Dermis blood vessel endothelial cell (primary cell): ENCODE data around the gene PMPCA. TPM values are rescaled to one million over a fixed set of nuclear protein-coding genes. Genes with fewer than 3 reads are reported as not detected.
"Not testable (repeated sequence)": the region's sequence is repeated elsewhere in the genome, so short reads cannot be mapped to it uniquely, and the experiment has no call there.

Source experiments
- DNase-seq: peaks from one replicate; pipeline ENCODE4 v3.0.0; 2010
- total RNA-seq: library from RNA; depleted of rRNA; stranded (reverse); fragments of >200 nt; gene quantifications from 2 replicates; pipeline ENCODE4 v1.2.3, GENCODE V29; 2014

PMPCA gene
- total RNA-seq, 1 donor from 2014 or later, result 40.2 TPM

DNA sequence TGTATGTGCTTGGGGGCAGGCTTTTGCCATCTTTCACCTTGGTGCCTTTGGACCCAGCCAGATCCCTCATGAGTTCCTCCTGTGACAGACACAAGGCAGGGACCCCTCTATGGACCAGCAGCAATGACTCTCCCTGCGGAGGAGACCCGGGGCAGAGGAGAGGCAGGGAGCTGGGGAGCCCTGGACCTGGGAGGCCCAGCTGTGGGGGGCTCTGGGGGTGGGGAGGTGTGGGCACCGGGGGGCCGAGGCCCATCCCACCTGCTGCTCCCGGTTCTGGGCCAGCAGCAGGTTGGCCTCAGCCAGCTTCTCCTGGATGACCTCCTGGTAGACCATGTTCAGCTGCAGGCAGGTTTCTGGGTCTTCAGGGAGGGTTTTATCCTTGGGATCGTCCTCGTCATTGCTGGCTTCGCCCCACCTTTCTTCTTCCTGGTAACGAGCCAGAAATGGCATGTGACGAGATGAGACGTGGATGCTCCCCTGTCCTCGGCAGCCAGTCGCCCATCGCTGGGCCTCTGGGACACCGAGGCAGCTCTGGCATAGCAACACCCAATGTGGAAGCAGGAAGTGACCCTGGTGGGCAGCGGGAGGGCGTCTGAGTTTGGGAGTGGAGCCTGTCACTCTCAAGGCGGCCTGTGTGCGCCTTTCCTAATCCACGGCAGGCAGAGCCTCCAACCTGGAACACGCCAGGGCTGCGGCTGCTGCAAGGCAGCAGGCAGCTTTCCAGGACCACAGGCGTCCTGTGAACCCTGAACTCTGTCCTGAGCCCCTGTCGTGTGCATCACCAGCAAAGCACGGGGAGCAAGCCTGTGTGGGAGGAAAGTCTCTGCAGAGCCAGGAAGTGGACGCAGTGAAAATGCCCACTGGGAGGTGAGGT lies 14.9 kb upstream of the PMPCA start:
- DNase-seq, result no peak

GRCh38 chr9:136396219-136396515 lies 14.3 kb upstream of the PMPCA start:
- DNase-seq, result no peak

DNA sequence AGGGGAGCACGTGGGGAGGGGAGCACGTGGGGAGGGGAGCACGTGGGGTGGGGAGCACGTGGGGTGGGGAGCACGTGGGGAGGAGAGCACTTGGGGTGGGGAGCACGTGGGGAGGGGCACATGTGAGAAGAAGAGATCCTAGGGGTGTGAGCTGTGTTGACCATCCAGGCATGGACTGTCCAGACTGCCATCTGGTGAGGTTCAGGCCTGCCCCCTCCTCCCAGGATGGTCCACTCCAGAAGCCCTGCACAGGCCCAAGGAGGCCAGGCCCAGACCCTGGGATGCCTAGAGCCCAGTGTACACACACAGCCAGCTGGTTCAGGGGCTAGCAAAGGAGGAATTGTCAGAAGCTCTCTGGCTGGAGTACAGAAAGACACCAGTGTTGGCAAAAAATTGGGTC lies 12.8 kb upstream of the PMPCA start:
- no peak for DNase-seq

GRCh38 chr9:136398286-136398685 lies 12.2 kb upstream of the PMPCA start:
- no peak for DNase-seq

- peak; percentile 33 for DNase-seq
Observed at GRCh38 chr9:136399176-136400037, 11.1 kb upstream of the PMPCA start.

DNA sequence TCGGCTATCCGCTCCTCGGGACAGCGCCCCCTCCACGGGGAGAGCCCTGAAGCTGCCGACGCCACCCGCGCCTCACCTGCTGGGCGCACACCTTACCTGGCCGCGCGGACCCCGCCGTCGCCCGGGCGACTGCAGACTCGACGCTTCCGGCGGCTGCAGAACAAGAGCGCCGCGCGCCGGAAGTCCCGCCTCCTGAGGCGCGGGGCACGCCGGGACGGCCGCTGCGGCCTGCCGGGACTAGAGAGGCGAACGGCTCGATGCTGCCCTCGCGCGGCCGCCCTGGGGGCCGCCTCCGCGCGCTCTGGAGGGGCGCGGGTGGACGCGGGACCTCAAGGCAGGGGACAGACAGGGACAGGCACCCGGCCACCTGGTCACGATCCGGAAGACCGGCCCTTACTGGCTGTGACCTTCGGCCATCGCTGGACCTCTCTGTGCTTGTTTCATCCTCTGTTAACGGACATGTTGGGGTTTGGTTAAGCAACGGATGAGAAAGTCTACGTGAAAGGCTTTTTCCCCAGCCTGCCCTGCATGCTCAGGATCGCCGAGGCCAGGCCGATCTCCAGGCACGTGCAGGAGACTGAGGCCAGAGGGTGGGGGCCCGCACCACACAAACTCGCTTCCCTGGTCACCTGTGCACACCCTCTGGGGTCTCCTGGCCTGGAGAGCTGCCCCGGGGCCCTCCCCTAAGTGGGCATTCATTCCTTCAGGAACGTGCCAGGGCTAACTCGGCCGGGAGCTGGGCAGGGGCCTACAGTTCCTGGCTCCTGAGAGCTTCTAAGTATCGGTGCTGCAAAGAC lies 10.2 kb upstream of the PMPCA start, which contains the start of gene SNAPC4:
SNAPC4 (minus strand) TSS at position 133 of the 797 bp plus-strand sequence. CDS start 1,742 bp downstream, outside the sequence.
- peak; percentile 91 for DNase-seq

DNA sequence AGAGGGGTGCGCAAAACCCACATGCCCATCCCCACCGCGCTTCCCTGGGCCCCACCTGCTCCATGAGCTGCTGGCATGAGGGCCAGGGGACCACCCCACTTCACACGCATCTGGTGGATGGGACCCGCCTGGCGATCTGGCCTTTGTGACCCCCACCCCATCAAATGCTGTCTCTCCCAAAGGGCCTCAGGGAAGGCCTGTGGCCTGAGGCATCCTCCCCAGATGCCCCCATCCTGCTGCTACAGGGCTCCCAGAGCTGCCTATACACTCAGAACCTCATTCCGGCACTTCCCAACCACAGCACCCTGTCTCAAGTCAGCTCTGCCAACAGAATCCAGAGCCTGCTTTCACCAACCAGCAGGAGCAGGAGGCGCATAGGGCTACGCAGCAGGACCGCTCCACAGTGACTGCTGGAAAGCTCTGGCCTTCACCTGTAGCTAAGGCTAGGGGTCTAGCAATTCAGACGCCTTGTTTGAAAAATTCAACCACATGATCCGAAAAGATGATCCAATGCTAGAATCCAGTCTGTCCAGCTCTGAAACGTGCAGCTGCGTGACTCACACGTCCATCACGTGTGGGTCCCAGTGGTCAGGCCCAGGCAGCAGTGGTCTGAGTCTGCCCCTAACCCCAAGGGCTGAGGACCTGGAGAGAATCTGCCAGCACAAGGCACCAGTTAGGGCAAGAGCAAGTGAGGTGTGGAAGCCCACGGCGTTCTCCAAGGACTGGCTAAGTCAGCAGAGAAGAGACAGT lies 9.1 kb upstream of the PMPCA start:
- DNase-seq, result no peak

- DNase-seq, result no peak
Observed at GRCh38 chr9:136402067-136402466, 8.4 kb upstream of the PMPCA start.

DNA sequence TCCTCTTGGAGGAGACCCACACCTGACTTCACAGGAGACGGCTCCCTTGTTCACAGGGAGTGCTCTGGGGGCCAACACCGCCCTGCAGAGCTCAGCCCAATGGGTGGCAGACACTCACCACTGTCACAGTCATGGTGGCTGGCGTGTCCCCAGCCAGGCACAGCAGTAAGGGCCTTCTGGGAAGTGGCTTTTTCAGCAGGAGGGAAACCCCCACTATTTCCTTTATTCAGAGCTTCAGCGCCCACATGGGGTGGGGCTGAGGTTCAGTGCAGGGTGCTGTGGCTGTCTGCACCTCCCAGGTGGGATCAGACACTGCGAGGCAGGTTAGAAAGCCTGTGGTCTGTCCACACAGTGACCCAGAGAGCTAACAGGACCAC lies 6.9 kb upstream of the PMPCA start:
- DNase-seq, result no peak

DNA sequence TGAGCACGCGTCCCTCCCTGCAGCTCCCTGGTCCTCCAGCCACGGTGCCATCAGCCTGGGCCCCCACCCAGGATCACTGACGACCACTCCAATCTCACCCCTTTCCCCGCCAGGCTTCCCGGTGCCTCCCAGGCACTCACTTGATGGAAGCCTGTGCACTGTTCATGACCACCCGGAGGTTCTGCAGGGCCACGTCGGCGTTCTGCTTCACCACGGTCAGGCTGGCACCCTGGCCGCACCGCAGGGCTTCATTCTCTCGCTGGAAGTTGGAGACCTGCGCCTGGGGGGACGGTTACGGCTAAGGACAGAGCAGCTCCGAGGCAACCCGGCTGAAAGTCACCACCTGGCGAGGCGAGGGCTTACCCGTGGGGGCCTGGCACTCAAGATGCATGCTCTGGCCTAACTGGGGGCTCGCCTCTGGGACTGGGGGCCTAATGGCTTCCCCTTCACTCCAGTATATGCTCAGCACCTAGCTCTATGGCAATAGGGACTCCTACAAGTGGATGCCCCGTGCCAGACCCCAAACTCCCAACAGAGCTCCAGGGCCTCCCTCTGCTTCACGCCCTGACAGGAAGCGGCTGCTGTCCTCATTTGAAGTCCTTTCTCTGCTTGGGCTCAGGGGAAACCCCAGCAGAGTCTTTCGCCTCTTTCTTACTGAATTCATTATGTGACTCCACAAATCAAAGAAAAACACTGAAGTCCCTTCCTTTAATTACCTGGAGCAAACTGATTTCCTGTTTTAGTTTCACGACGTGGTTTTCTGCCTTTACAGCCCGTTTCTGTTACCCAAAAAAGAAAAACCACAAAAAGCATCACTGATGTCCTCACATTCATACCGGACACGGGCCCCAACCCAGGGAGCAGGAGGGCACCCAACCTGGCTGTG lies 6.3 kb upstream of the PMPCA start:
- DNase-seq, result no peak

DNA sequence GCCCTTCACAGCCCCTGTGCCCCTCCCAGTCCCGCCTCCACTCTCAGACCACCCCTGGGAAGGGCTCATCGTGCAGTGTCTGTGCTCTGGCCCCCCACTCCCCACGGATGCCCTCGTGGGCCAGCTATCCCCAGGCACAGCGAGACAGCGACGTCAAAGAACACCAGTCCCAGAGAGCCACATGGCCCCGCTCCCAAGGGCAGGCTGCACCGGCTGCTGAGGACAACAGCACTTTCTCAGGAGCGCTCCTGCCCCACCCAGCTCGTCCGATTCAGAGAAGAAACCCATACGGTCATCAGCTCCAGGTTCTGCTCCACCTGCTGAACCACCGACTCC lies 5.7 kb upstream of the PMPCA start:
- DNase-seq, result no peak

GRCh38 chr9:136405481-136405880 lies 5.0 kb upstream of the PMPCA start:
- DNase-seq, result no peak

DNA sequence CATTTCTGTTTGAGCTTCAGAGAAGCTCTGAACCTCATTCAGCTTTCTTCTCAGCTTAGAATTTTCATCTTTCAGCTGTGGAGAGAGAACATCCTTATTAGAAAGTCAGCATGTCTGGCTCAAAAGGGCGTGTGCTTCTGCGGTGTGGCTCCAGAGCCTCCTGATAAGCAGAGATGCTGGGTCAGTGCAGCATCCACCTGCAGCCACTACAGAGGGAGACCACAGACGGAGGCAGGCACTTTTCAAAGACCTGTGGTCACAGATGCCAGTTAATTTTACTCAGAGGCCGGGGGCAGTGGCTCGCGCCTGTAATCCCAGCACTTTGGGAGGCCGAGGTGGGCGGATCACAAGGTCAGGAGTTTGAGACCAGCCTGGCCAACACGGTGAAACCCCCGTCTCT lies 4.6 kb upstream of the PMPCA start:
- not testable (repeated sequence) for DNase-seq

- not testable (repeated sequence) for DNase-seq
Observed at GRCh38 chr9:136407061-136407460, 3.4 kb upstream of the PMPCA start.

DNA sequence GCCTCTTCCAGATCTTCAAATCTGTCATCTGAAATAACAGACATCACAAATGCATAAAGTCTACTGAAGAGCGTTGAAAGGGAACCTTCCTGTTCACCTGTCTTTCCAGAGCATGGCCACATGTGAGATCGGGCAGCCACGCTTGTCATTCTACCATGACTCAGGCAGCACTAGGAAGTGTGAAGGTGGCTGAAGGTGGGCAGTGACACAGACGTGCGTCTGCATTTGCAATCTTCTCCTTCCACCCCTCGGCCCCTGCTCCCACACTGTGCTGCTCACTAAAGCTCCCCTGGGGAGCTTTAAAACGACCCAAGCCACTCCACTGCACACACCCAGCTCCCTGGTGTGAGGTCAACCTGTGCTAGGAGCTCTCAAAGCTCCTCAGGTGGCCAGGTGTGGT lies 2.5 kb upstream of the PMPCA start:
- DNase-seq, result no peak

- peak; percentile 54 for DNase-seq
Observed at GRCh38 chr9:136409557-136410455, 652 bp upstream of the PMPCA start.

GRCh38 chr9:136411378-136411777 lies 920 bp downstream of the PMPCA start:
- no peak for DNase-seq

DNA sequence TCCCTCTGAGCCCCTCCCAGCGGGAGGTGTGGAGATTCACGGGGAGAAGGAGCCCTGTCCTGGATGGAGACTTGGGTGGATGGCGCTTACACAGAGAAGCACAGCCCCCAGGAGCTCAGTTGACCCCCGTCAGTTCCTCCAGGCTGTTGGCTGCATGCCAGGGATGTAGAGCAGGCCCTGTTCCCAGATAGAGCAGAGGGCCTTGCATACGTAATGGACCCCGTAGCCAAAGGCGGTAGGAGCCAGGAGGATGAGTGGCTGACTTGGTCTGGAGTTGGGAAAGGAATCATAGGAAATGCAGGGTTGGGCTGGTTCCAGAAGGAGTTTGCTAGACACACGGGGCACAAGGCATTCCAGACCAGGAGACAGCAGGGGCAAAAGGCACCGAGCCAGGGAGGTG lies 2.5 kb downstream of the PMPCA start:
- DNase-seq, result no peak

DNA sequence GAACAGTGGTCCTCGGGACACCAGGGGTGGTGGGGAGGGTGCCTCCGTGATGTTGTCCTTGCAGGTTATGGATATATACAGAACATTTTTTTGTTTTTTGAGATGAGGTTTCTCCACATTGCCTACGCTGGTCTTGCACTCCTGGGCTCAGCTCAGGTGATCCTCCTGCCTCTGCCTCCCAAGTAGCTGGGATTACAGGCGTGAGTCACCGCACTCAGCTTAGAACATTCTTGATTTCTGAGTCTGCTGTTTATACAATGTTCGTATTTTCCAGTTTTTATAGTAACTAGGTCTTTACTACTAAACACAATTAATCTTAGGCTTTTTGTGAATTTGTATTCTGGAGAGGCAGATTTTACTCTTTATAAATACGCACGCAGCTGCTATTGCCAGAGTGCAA lies 6.0 kb downstream of the PMPCA start:
- no peak for DNase-seq

GRCh38 chr9:136416914-136417313 lies 6.5 kb downstream of the PMPCA start:
- no peak for DNase-seq
